Liver (tissue), 9 donors: ENCODE data around the gene MMP14. TPM values are rescaled to one million over a fixed set of nuclear protein-coding genes. Genes with fewer than 3 reads are reported as not detected.

ENCODE experiments used
- DNase-seq: peaks from one replicate; pipeline ENCODE4 v3.0.0-alpha.2; 2017; ENCODE audit warnings: low spot score
- H3K27ac ChIP-seq, 2 donors: one replicate each; pipeline ENCODE4 v1.7.0; 2013; ENCODE audit warnings: inconsistent platforms in 2 of 2, low read length in 2 of 2, control low read depth in 1 of 2, low read depth in 1 of 2, mild to moderate bottlenecking in 1 of 2
- H3K27me3 ChIP-seq, 4 donors: one replicate each; pipeline versions ENCODE4 v1.6.1 to v1.7.0; 2013; ENCODE audit warnings: low read length in 3 of 4, inconsistent platforms in 1 of 4, mild to moderate bottlenecking in 1 of 4, moderate library complexity in 1 of 4; ENCODE audit not compliant: control insufficient read depth in 4 of 4, insufficient read depth in 4 of 4
- H3K36me3 ChIP-seq, 4 donors: one replicate each; pipeline versions ENCODE4 v1.6.1 to v1.7.0; 2013; ENCODE audit warnings: low read length in 3 of 4, mild to moderate bottlenecking in 3 of 4, low read depth in 1 of 4, moderate library complexity in 1 of 4; ENCODE audit not compliant: control insufficient read depth in 4 of 4, insufficient read depth in 3 of 4
- H3K4me1 ChIP-seq, 4 donors: one replicate each; pipeline versions ENCODE4 v1.6.1 to v1.7.0; 2013; ENCODE audit warnings: low read length in 3 of 4, mild to moderate bottlenecking in 3 of 4, moderate library complexity in 1 of 4; ENCODE audit not compliant: control insufficient read depth in 4 of 4, insufficient read depth in 4 of 4
- H3K4me3 ChIP-seq, 3 donors: one replicate each; pipeline versions ENCODE4 v1.6.1 to v1.7.0; 2013; ENCODE audit warnings: low read length in 3 of 3, control low read depth in 1 of 3, low read depth in 1 of 3, mild to moderate bottlenecking in 1 of 3
- H3K9ac ChIP-seq, 2 donors: one replicate each; pipeline ENCODE4 v1.7.0; 2013; ENCODE audit warnings: low read length in 2 of 2, mild to moderate bottlenecking in 2 of 2, moderate library complexity in 2 of 2, control low read depth in 1 of 2, low read depth in 1 of 2
- H3K9me3 ChIP-seq, 4 donors: one replicate each; pipeline versions ENCODE4 v1.6.1 to v1.7.0; 2013; ENCODE audit warnings: low read length in 3 of 4; ENCODE audit not compliant: control insufficient read depth in 4 of 4
- EGR1 ChIP-seq, 2 donors: IDR thresholded peaks; 2 replicates each; pipeline ENCODE4 v1.6.1; 2016 to 2018; ENCODE audit warnings: antibody characterized with exemption in 2 of 2, low read depth in 2 of 2
- FOXA1 ChIP-seq: IDR thresholded peaks from 2 replicates; pipeline ENCODE4 v1.6.1; 2016; ENCODE audit warnings: antibody characterized with exemption
- FOXA2 ChIP-seq: IDR thresholded peaks from 2 replicates; pipeline ENCODE4 v1.6.1; 2016; ENCODE audit warnings: antibody characterized with exemption
- GABPA ChIP-seq, 2 donors: IDR thresholded peaks in 1 of 2; conservative IDR thresholded peaks in 1 of 2; 2 replicates each; pipeline ENCODE4 v1.6.1; 2016; ENCODE audit warnings: antibody characterized with exemption in 2 of 2, mild to moderate bottlenecking in 1 of 2, moderate library complexity in 1 of 2
- HNF4A ChIP-seq, 2 donors: conservative IDR thresholded peaks; 2 replicates each; pipeline ENCODE4 v1.6.1; 2016; ENCODE audit warnings: antibody characterized with exemption in 2 of 2, mild to moderate bottlenecking in 2 of 2
- HNF4G ChIP-seq: IDR thresholded peaks from 2 replicates; pipeline ENCODE4 v1.6.1; 2016; ENCODE audit warnings: antibody characterized with exemption
- JUND ChIP-seq, 2 donors: IDR thresholded peaks; 2 replicates each; pipeline ENCODE4 v1.6.1; 2016; ENCODE audit warnings: antibody characterized with exemption in 2 of 2
- NR2F2 ChIP-seq: IDR thresholded peaks from 2 replicates; pipeline ENCODE4 v1.6.1; 2016; ENCODE audit warnings: antibody characterized with exemption
- RAD21 ChIP-seq, 2 donors: IDR thresholded peaks; 2 replicates each; pipeline ENCODE4 v1.6.1; 2016; ENCODE audit warnings: antibody characterized with exemption in 2 of 2, mild to moderate bottlenecking in 2 of 2
- RXRA ChIP-seq, 2 donors: IDR thresholded peaks; 2 replicates each; pipeline ENCODE4 v1.6.1; 2017 to 2018; ENCODE audit warnings: antibody characterized with exemption in 2 of 2, mild to moderate bottlenecking in 1 of 2
- SP1 ChIP-seq: IDR thresholded peaks from 2 replicates; pipeline ENCODE4 v1.6.1; 2018; ENCODE audit warnings: antibody characterized with exemption, mild to moderate bottlenecking
- TAF1 ChIP-seq: conservative IDR thresholded peaks from 2 replicates; pipeline ENCODE4 v1.6.1; 2016; ENCODE audit warnings: antibody characterized with exemption, mild to moderate bottlenecking
- YY1 ChIP-seq: IDR thresholded peaks from 2 replicates; pipeline ENCODE4 v1.6.1; 2016; ENCODE audit warnings: antibody characterized with exemption, mild to moderate bottlenecking
- WGBS: extraction: QIAGEN DNeasy Blood & Tissue Kit; methylation state at CpG from one replicate; pipeline ENCODE4 v1.1.7; 2013; 5-methylcytosine and 5-hydroxymethylcytosine counted together
- polyA plus RNA-seq, 2 donors: library from polyadenylated mRNA; stranded (reverse) in 1 of 2; unstranded in 1 of 2; fragments of 200-250 nt in 1 of 2; fragments of >200 nt in 1 of 2; fragmentation: Nextera tagmentation in 1 of 2; extraction: Ambion mirVana in 1 of 2; gene quantifications; one replicate each; pipeline versions ENCODE4 v1.2.1 to v1.2.3, GENCODE V29; 2013 to 2015
- total RNA-seq, 2 donors: library from RNA; depleted of rRNA; stranded (reverse); fragments of >200 nt; gene quantifications; one replicate each; pipeline ENCODE4 v1.2.3, GENCODE V29; 2014
- TF ChIP-seq, protein P1 (sequence below): IDR thresholded peaks from 2 replicates; pipeline ENCODE4 v1.6.1; 2016; ENCODE audit warnings: antibody characterized with exemption
- TF ChIP-seq, protein P2 (sequence below): IDR thresholded peaks from 2 replicates; pipeline ENCODE4 v1.6.1; 2016; ENCODE audit warnings: antibody characterized with exemption
- TF ChIP-seq, protein P3 (sequence below): IDR thresholded peaks from 2 replicates; pipeline ENCODE4 v1.6.1; 2016; ENCODE audit warnings: antibody characterized with exemption
- TF ChIP-seq, protein P4 (sequence below): fragments of 150-350 bp; IDR thresholded peaks from 2 replicates; pipeline ENCODE4 v1.5.1; 2017; ENCODE audit warnings: improper control_type of control experiment, low read depth, low read length; ENCODE audit not compliant: missing input control
- TF ChIP-seq, protein P5 (sequence below): IDR thresholded peaks from 2 replicates; pipeline ENCODE4 v1.6.1; 2016; ENCODE audit warnings: antibody characterized with exemption, mild to moderate bottlenecking
- donor health status: healthy.
- donor health status: healthy.
- donor health status: healthy.
- donor health status: healthy.
- donor health status: healthy.

MMP14 gene
- total and polyA plus RNA-seq, 4 donors = 0.86 to 10.6 (median 8.0) TPM

DNA sequence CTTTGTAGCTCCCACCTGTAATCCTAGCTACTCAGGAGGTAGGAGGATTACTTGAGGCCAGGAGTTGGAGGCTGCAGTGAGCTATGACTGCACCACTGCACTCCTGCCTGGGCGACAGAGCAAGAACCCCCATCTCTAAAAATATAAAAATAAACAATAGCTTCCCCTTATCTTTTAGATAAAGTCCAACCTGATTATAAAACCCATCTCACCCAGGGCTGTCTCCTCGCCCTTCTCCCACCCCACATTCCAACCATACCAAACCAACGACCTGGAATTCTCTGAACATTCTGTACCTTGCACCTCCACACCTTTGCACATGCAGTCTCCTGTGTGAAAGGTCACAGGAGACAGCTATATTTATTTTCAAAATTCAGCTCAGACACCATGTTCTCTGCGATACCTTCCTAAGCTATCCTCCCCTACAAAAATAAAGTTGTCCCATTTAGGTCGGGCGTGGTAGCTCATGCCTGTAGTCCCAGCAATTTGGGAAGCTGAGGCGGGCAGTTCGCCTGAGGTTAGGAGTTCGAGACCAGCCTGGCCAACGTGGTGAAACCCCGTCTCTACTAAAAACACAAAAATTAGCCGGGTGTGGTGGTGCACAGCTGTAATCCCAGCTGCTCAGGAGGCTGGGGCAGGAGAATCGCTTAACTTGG lies 28.8 kb upstream of the MMP14 start:
- no peaks in the 10 kb centered on the region for H3K27me3 ChIP-seq
- no peaks in the 10 kb centered on the region for H3K9me3 ChIP-seq
- no peak for TF ChIP-seq GABPA (IDR thresholded peaks at IDR 0.05 in 1 of 2, conservative IDR thresholded peaks at IDR 0.05 in 1 of 2)
- no peak for TF ChIP-seq FOXA1
- TF ChIP-seq, protein P1, sequence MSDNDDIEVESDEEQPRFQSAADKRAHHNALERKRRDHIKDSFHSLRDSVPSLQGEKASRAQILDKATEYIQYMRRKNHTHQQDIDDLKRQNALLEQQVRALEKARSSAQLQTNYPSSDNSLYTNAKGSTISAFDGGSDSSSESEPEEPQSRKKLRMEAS = no peak
- TF ChIP-seq, protein P2, sequence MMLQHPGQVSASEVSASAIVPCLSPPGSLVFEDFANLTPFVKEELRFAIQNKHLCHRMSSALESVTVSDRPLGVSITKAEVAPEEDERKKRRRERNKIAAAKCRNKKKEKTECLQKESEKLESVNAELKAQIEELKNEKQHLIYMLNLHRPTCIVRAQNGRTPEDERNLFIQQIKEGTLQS = no peak
- peak; percentile 24 for TF ChIP-seq SP1
- peak; percentile 13 for TF ChIP-seq NR2F2
- no peak overlapping the region for H3K9ac ChIP-seq
- WGBS = 78% methylated on average over 13 of the region's 13 CpGs
- no peaks in the 10 kb centered on the region for H3K4me1 ChIP-seq
- no peak overlapping the region for H3K27ac ChIP-seq
- H3K36me3 ChIP-seq = no peaks in the 10 kb centered on the region
- no peak for DNase-seq
- no peak overlapping the region for H3K4me3 ChIP-seq

DNA sequence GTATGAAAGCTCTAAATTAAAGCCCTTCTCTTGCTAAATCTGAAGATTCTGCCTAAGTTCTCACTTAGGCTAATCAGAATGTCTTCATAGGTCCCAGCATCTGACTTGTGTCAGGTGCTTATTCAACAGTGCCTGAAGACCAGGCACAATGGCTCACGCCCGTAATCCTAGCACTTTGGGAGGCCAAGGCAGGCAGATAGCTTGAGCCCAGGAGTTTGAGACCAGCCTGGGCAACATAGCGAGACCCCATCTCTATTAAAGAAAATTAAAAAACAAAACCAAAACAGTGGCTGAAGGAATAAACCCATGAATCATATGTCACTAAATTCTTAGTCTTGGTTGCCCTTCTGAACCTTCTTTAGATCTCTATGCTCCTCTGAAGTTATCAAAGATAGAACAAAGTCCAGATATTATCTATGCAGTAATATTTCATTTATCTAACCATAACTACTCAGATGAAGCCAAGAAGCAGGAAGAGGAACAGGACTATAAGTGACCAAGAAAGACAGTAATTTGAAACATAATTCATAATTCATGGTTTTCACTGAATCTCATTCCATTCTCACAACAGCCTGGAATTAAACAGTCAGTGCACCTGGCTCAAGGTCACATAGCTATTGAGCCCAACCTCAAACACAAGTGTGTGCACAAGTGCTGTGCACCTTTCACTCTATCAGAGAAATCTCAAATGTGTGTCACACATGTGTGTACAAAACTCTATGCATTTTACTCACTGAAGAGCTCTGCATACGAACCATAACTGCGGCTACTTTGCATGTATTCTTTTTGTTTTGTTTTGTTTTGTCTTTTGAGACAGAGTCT lies 27.8 kb upstream of the MMP14 start:
- Histone ChIP-seq H3K27ac (no peak overlapping the region), H3K27me3 (no peaks in the 10 kb centered on the region), H3K9me3 (no peaks in the 10 kb centered on the region), H3K4me1 (no peaks in the 10 kb centered on the region), H3K9ac (no peak overlapping the region), H3K4me3 (no peak overlapping the region), H3K36me3 (no peaks in the 10 kb centered on the region)
- no peak for DNase-seq
- TF ChIP-seq GABPA (IDR thresholded peaks at IDR 0.05 in 1 of 2, conservative IDR thresholded peaks at IDR 0.05 in 1 of 2) = no peak
- TF ChIP-seq, protein P3, sequence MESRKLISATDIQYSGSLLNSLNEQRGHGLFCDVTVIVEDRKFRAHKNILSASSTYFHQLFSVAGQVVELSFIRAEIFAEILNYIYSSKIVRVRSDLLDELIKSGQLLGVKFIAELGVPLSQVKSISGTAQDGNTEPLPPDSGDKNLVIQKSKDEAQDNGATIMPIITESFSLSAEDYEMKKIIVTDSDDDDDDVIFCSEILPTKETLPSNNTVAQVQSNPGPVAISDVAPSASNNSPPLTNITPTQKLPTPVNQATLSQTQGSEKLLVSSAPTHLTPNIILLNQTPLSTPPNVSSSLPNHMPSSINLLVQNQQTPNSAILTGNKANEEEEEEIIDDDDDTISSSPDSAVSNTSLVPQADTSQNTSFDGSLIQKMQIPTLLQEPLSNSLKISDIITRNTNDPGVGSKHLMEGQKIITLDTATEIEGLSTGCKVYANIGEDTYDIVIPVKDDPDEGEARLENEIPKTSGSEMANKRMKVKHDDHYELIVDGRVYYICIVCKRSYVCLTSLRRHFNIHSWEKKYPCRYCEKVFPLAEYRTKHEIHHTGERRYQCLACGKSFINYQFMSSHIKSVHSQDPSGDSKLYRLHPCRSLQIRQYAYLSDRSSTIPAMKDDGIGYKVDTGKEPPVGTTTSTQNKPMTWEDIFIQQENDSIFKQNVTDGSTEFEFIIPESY = no peak
- no peak for TF ChIP-seq NR2F2
- no peak for TF ChIP-seq TAF1
- TF ChIP-seq RXRA (IDR thresholded peaks at IDR 0.05) = no peak
- no peak for TF ChIP-seq HNF4G
- TF ChIP-seq, protein P4, sequence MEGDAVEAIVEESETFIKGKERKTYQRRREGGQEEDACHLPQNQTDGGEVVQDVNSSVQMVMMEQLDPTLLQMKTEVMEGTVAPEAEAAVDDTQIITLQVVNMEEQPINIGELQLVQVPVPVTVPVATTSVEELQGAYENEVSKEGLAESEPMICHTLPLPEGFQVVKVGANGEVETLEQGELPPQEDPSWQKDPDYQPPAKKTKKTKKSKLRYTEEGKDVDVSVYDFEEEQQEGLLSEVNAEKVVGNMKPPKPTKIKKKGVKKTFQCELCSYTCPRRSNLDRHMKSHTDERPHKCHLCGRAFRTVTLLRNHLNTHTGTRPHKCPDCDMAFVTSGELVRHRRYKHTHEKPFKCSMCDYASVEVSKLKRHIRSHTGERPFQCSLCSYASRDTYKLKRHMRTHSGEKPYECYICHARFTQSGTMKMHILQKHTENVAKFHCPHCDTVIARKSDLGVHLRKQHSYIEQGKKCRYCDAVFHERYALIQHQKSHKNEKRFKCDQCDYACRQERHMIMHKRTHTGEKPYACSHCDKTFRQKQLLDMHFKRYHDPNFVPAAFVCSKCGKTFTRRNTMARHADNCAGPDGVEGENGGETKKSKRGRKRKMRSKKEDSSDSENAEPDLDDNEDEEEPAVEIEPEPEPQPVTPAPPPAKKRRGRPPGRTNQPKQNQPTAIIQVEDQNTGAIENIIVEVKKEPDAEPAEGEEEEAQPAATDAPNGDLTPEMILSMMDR = no peak
- no peak for TF ChIP-seq FOXA1
- no peak for TF ChIP-seq EGR1 (IDR thresholded peaks at IDR 0.05; ENCODE audit: low read depth in 2 of 2)
- TF ChIP-seq, protein P5, sequence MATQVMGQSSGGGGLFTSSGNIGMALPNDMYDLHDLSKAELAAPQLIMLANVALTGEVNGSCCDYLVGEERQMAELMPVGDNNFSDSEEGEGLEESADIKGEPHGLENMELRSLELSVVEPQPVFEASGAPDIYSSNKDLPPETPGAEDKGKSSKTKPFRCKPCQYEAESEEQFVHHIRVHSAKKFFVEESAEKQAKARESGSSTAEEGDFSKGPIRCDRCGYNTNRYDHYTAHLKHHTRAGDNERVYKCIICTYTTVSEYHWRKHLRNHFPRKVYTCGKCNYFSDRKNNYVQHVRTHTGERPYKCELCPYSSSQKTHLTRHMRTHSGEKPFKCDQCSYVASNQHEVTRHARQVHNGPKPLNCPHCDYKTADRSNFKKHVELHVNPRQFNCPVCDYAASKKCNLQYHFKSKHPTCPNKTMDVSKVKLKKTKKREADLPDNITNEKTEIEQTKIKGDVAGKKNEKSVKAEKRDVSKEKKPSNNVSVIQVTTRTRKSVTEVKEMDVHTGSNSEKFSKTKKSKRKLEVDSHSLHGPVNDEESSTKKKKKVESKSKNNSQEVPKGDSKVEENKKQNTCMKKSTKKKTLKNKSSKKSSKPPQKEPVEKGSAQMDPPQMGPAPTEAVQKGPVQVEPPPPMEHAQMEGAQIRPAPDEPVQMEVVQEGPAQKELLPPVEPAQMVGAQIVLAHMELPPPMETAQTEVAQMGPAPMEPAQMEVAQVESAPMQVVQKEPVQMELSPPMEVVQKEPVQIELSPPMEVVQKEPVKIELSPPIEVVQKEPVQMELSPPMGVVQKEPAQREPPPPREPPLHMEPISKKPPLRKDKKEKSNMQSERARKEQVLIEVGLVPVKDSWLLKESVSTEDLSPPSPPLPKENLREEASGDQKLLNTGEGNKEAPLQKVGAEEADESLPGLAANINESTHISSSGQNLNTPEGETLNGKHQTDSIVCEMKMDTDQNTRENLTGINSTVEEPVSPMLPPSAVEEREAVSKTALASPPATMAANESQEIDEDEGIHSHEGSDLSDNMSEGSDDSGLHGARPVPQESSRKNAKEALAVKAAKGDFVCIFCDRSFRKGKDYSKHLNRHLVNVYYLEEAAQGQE = no peak
- TF ChIP-seq HNF4A (conservative IDR thresholded peaks at IDR 0.05) = no peak
- TF ChIP-seq, protein P1 = no peak
- no peak for TF ChIP-seq RAD21 (IDR thresholded peaks at IDR 0.05)
- TF ChIP-seq FOXA2 = no peak
- TF ChIP-seq SP1 = no peak
- TF ChIP-seq YY1 = no peak
- no peak for TF ChIP-seq JUND (IDR thresholded peaks at IDR 0.05)
- TF ChIP-seq, protein P2 = no peak
- 73% methylated on average over 5 of the region's 5 CpGs for WGBS
